Tibial nerve (tissue), 4 donors: ENCODE results near the gene MANBA.

Experiments
- CTCF ChIP-seq, 5 experiments: fragments of 200-600 bp in 3 of 5; fragments of 450-650 bp in 2 of 5; sonication (generic) in 3 of 5; IDR thresholded peaks; one replicate each; pipeline ENCODE4 v1.5.1; 2016 to 2019; ENCODE audit warnings: antibody characterized with exemption in 5 of 5, mild to moderate bottlenecking in 3 of 5, moderate library complexity in 2 of 5
- EP300 ChIP-seq, 2 donors: sonication (generic); formaldehyde crosslinking; IDR thresholded peaks; one replicate each; pipeline ENCODE4 v1.6.1; 2017; ENCODE audit warnings: antibody characterized with exemption in 2 of 2, mild to moderate bottlenecking in 1 of 2

GRCh38 chr4:102780476-102781144 lies 19.8 kb upstream of the MANBA start:
- TF ChIP-seq EP300 (IDR thresholded peaks at IDR 0.05) (no peak), CTCF (IDR thresholded peaks at IDR 0.05) (no peak)
